Testis (tissue), 2 donors: ENCODE results near the gene APIP.

Source experiments
- CTCF ChIP-seq, 3 experiments: fragments of 450-650 bp in 2 of 3; fragments of 200-600 bp in 1 of 3; sonication (generic) in 1 of 3; IDR thresholded peaks; one replicate each; pipeline ENCODE4 v1.5.1; 2016 to 2019; ENCODE audit warnings: antibody characterized with exemption in 3 of 3, mild to moderate bottlenecking in 2 of 3, moderate library complexity in 1 of 3
- POLR2A ChIP-seq: fragments of 450-650 bp; IDR thresholded peaks from one replicate; pipeline ENCODE4 v1.6.1; 2017; ENCODE audit warnings: antibody characterized with exemption, mild to moderate bottlenecking, moderate library complexity

DNA sequence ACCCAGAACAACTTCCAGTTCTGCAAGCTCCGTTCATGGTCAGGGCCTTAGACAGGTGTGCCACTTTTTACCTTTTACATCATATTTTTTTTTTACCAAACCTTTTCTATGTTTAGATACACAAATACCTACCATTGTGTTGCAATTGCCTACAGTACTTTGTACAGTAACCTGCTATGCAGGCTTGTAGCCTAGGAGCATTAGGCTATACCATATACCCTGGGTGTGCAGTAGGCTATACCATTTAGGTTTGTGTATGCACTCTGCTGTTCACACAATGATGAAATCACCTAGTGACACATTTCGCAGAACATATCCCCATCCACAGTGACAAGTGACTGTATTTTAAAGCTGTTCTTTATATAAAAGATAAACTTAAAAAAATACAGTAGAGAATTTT, 29.6 kb downstream of the APIP start:
- TF ChIP-seq CTCF (IDR thresholded peaks at IDR 0.05) (no peak), POLR2A (no peak)
